Caco-2 (cell line): Measurements from ENCODE around the gene LRP1B. TPM values are rescaled to one million over a fixed set of nuclear protein-coding genes. Genes with fewer than 3 reads are reported as not detected.

Experiments used
- BruUV-seq: library from RNA; stranded (reverse); fragments of 400-500 nt; replicated peaks from 2 replicates; lab custom pipeline; 2021; lab: Mats Ljungman, UMichigan
- CTCF ChIA-PET: fragments of 300-600 bp; sonication (Branson Sonifier 250); formaldehyde crosslinking; loops from one replicate; lab custom pipeline; 2022; ENCODE audit warnings: antibody characterized with exemption; lab: Charles Lee
- POLR2A ChIA-PET: fragments of 300-600 bp; sonication (Branson Sonifier 250); formaldehyde crosslinking; loops from one replicate; lab custom pipeline; 2022; ENCODE audit warnings: antibody characterized with exemption; lab: Charles Lee
- DNase-seq, 2 experiments: peaks; one replicate each; pipeline versions ENCODE4 v3.0.0 to v3.0.0-alpha.2; 2020 to 2022
- H3K27me3 ChIP-seq: replicated peaks from 2 replicates; pipeline ENCODE4 v1.6.0; 2011; ENCODE audit warnings: low read length; ENCODE audit not compliant: control insufficient read depth, insufficient read depth
- H3K36me3 ChIP-seq: 2 replicates; pipeline ENCODE4 v1.5.1; 2011; ENCODE audit warnings: low read length; ENCODE audit not compliant: control insufficient read depth, insufficient read depth
- H3K4me1 ChIP-seq: fragments of 250-450 bp; sonication (Bioruptor Pico); 2 replicates; pipeline ENCODE4 v1.5.1; 2020; ENCODE audit warnings: mild to moderate bottlenecking
- H3K4me3 ChIP-seq: 2 replicates; pipeline ENCODE4 v1.5.1; 2011; ENCODE audit warnings: low read depth, mild to moderate bottlenecking, control low read depth, low read length
- H3K9me3 ChIP-seq: fragments of 250-450 bp; sonication (Bioruptor Pico); 2 replicates; pipeline ENCODE4 v1.5.1; 2020; ENCODE audit warnings: mild to moderate bottlenecking, moderate library complexity
- H3K27ac Mint-ChIP-seq: one replicate; pipeline ENCODE4 v1.8.0; 2022; ENCODE audit warnings: mixed read lengths; ENCODE audit not compliant: unreplicated experiment
- H3K27me3 Mint-ChIP-seq: one replicate; pipeline ENCODE4 v1.8.0; 2022; ENCODE audit warnings: mixed read lengths; ENCODE audit not compliant: insufficient read depth, unreplicated experiment
- H3K36me3 Mint-ChIP-seq: one replicate; pipeline ENCODE4 v1.8.0; 2022; ENCODE audit warnings: mild to moderate bottlenecking, mixed read lengths; ENCODE audit not compliant: insufficient read depth, unreplicated experiment
- H3K4me1 Mint-ChIP-seq: one replicate; pipeline ENCODE4 v1.8.0; 2022; ENCODE audit warnings: low read depth, mixed read lengths; ENCODE audit not compliant: unreplicated experiment
- H3K4me3 Mint-ChIP-seq: one replicate; pipeline ENCODE4 v1.8.0; 2022; ENCODE audit warnings: mild to moderate bottlenecking, moderate library complexity, mixed read lengths; ENCODE audit not compliant: unreplicated experiment
- H3K9me3 Mint-ChIP-seq: one replicate; pipeline ENCODE4 v1.8.0; 2022; ENCODE audit warnings: mixed read lengths; ENCODE audit not compliant: unreplicated experiment
- CTCF ChIP-seq, 2 experiments: fragments of 200-600 bp in 1 of 2; IDR thresholded peaks; 1 replicate in 1 of 2; 2 replicates in 1 of 2; pipeline versions ENCODE4 v1.5.1 to v1.8.0; 2011 to 2022; ENCODE audit warnings: antibody characterized with exemption in 1 of 2, control low read depth in 1 of 2, inconsistent platforms in 1 of 2, low read depth in 1 of 2, low read length in 1 of 2, mild to moderate bottlenecking in 1 of 2, moderate library complexity in 1 of 2; ENCODE audit not compliant: insufficient read depth in 1 of 2, severe bottlenecking in 1 of 2, unreplicated experiment in 1 of 2
- intact Hi-C: fragments of 100-400 bp; cut with micrococcal nuclease; formaldehyde crosslinking; loops from one replicate; pipeline ENCODE4 v1.10.0; 2022; ENCODE audit not compliant: unreplicated experiment
- total RNA-seq: library from RNA; stranded (reverse); gene quantifications from 2 replicates; pipeline ENCODE4 v1.2.3, GENCODE V29; 2022

LRP1B gene
- total RNA-seq, 1 experiment from 2014 or later = not detected

DNA sequence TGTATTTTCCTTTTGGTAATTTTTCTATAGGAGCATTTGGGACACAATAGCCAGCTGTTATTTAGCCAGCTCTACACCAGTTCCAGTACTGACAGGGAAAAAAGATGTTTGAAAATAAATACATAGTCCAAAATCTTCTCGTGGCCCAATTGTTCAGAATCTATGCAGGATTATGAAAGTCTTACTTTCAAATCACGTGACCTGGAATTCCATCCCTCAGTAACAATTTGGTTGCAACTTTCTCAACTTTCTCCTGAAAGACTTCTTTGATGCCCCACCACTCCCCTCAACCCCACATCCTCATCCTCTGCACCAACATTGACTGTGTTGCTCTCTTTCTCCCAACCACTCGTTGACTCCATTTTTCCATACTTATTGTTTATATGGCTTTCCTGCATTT is 539.0 kb downstream of the LRP1B start:
- ChIA-PET CTCF (no interaction called here), POLR2A (no interaction called here)
- intact Hi-C loops = no loop called here
- BruUV-seq = no TSS peak
- Histone ChIP-seq H3K27me3 (no peaks in the 10 kb centered on the region), H3K9me3 (no peaks in the 10 kb centered on the region), H3K36me3 (no peaks in the 10 kb centered on the region), H3K4me3 (no peak overlapping the region), H3K4me1 (no peaks in the 10 kb centered on the region)
- no peak for DNase-seq
- no peak for TF ChIP-seq CTCF (IDR thresholded peaks at IDR 0.05; ENCODE audit: insufficient read depth in 1 of 2, low read depth in 1 of 2, low read length in 1 of 2, severe bottlenecking in 1 of 2, unreplicated experiment in 1 of 2)
- Mint-ChIP-seq H3K4me1 (no peaks in the 10 kb centered on the region), H3K4me3 (no peak overlapping the region), H3K36me3 (no peaks in the 10 kb centered on the region), H3K27ac (no peak overlapping the region), H3K27me3 (no peaks in the 10 kb centered on the region), H3K9me3 (peaks cover 9% of the 10 kb centered on the region)

DNA sequence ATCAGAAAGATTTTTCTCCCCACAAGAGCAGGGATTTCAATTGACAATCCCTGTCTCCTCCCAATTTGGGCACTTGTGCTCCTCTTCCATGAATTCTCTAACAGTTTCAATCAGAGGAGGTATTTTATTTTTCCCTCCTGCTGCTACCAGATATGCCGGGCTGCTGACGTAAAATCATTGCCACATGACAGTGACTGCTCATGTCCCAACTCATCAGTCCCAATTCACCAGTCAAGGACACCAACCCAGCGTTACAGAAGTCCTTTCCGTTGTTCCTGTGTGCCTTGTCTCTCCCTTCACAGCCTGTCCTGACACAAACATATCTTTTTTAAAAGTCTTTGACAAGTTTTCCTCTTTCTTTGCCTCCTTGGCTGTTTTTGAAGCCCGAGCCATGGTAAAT is 540.2 kb downstream of the LRP1B start:
- Histone ChIP-seq H3K9me3 (no peaks in the 10 kb centered on the region), H3K27me3 (no peaks in the 10 kb centered on the region), H3K4me3 (no peak overlapping the region), H3K36me3 (no peaks in the 10 kb centered on the region), H3K4me1 (no peaks in the 10 kb centered on the region)
- ChIA-PET CTCF (no interaction called here), POLR2A (no interaction called here)
- H3K36me3 Mint-ChIP-seq = no peaks in the 10 kb centered on the region
- intact Hi-C loops = no loop called here
- H3K27ac Mint-ChIP-seq = no peak overlapping the region
- no peak for TF ChIP-seq CTCF (IDR thresholded peaks at IDR 0.05; ENCODE audit: insufficient read depth in 1 of 2, low read depth in 1 of 2, low read length in 1 of 2, severe bottlenecking in 1 of 2, unreplicated experiment in 1 of 2)
- DNase-seq = no peak
- H3K4me3 Mint-ChIP-seq = no peak overlapping the region
- no peaks in the 10 kb centered on the region for H3K4me1 Mint-ChIP-seq
- no peaks in the 10 kb centered on the region for H3K27me3 Mint-ChIP-seq
- BruUV-seq = no TSS peak
- H3K9me3 Mint-ChIP-seq = peaks cover 9% of the 10 kb centered on the region

GRCh38 chr2:141589314-141589713 is 541.5 kb downstream of the LRP1B start:
- Mint-ChIP-seq H3K9me3 (peaks cover 7% of the 10 kb centered on the region), H3K36me3 (no peaks in the 10 kb centered on the region), H3K4me3 (no peak overlapping the region), H3K27me3 (peaks cover 2% of the 10 kb centered on the region), H3K4me1 (no peaks in the 10 kb centered on the region), H3K27ac (no peak overlapping the region)
- Histone ChIP-seq H3K4me3 (no peak overlapping the region), H3K4me1 (no peaks in the 10 kb centered on the region), H3K36me3 (no peaks in the 10 kb centered on the region), H3K27me3 (no peaks in the 10 kb centered on the region), H3K9me3 (no peaks in the 10 kb centered on the region)
- no TSS peak for BruUV-seq
- TF ChIP-seq CTCF (IDR thresholded peaks at IDR 0.05; ENCODE audit: insufficient read depth in 1 of 2, low read depth in 1 of 2, low read length in 1 of 2, severe bottlenecking in 1 of 2, unreplicated experiment in 1 of 2) = no peak
- POLR2A ChIA-PET = no interaction called here
- intact Hi-C loops = no loop called here
- CTCF ChIA-PET = no interaction called here
- DNase-seq = no peak
